Smooth muscle cell (in vitro differentiated cells): ENCODE results near the gene AHRR. TPM values are rescaled to one million over a fixed set of nuclear protein-coding genes. Genes with fewer than 3 reads are reported as not detected.

ENCODE experiments used
- DNase-seq: peaks from one replicate; lab custom pipeline; 2025; ENCODE audit not compliant: unreplicated experiment; lab: John Stamatoyannopoulos, UW
- H2AFZ ChIP-seq: fragments of 200-600 bp; sonication (generic); 2 replicates; pipeline ENCODE4 v1.6.0; 2016; ENCODE audit warnings: antibody characterized with exemption, low read depth, mild to moderate bottlenecking
- H3F3A ChIP-seq: fragments of 200-600 bp; sonication (generic); 2 replicates; pipeline ENCODE4 v1.6.0; 2017; ENCODE audit warnings: antibody characterized with exemption, low read depth
- H3K27ac ChIP-seq: fragments of 200-600 bp; sonication (generic); 2 replicates; pipeline ENCODE4 v1.5.1; 2016; ENCODE audit warnings: low read depth, mild to moderate bottlenecking
- H3K27me3 ChIP-seq: fragments of 200-600 bp; sonication (generic); 2 replicates; pipeline ENCODE4 v1.6.1; 2016; ENCODE audit warnings: low read depth, mild to moderate bottlenecking
- H3K36me3 ChIP-seq: fragments of 200-600 bp; sonication (generic); 2 replicates; pipeline ENCODE4 v1.5.1; 2016; ENCODE audit warnings: low read depth
- H3K4me1 ChIP-seq: fragments of 200-600 bp; sonication (generic); 2 replicates; pipeline ENCODE4 v1.5.1; 2016; ENCODE audit warnings: low read depth
- H3K4me2 ChIP-seq: fragments of 200-600 bp; sonication (generic); 2 replicates; pipeline ENCODE4 v1.6.0; 2016; ENCODE audit warnings: mild to moderate bottlenecking
- H3K4me3 ChIP-seq: fragments of 200-600 bp; sonication (generic); 2 replicates; pipeline ENCODE4 v1.5.1; 2016; ENCODE audit warnings: mild to moderate bottlenecking
- H3K79me2 ChIP-seq: fragments of 200-600 bp; sonication (generic); 2 replicates; pipeline ENCODE4 v1.6.0; 2016; ENCODE audit warnings: low read depth, mild to moderate bottlenecking
- H3K9ac ChIP-seq: fragments of 200-600 bp; sonication (generic); 2 replicates; pipeline ENCODE4 v1.6.0; 2016; ENCODE audit warnings: low read depth
- H3K9me3 ChIP-seq: fragments of 200-600 bp; sonication (generic); replicated peaks from 2 replicates; pipeline ENCODE4 v1.5.1; 2016; ENCODE audit warnings: low read depth
- H4K20me1 ChIP-seq: fragments of 200-600 bp; sonication (generic); 2 replicates; pipeline ENCODE4 v1.6.0; 2016; ENCODE audit warnings: low read depth
- CTCF ChIP-seq: fragments of 200-600 bp; sonication (generic); IDR thresholded peaks from 2 replicates; pipeline ENCODE4 v1.5.1; 2017; ENCODE audit warnings: borderline replicate concordance, mild to moderate bottlenecking, antibody characterized with exemption; ENCODE audit not compliant: insufficient read depth, poor library complexity, severe bottlenecking
- WGBS: methylation state at CpG from one replicate; pipeline ENCODE4 v1.1.7; 2016; ENCODE audit warnings: low lambda C conversion rate; 5-methylcytosine and 5-hydroxymethylcytosine counted together
- polyA plus RNA-seq: library from polyadenylated mRNA; unstranded; fragments of >200 nt; fragmentation: Nextera tagmentation; extraction: Ambion mirVana; gene quantifications from 2 replicates; pipeline ENCODE4 v1.2.1, GENCODE V29; 2016
- total RNA-seq: library from RNA; depleted of rRNA; stranded (reverse); fragments of >200 nt; gene quantifications from 2 replicates; pipeline ENCODE4 v1.2.3, GENCODE V29; 2014

AHRR gene
- total and polyA plus RNA-seq, 2 experiments from 2014 or later: 14.4 to 18.2 TPM

- Histone ChIP-seq H4K20me1 (no peaks in the 10 kb centered on the region), H3K27me3 (no peaks in the 10 kb centered on the region), H3K79me2 (no peaks in the 10 kb centered on the region), H3K9me3 (no peaks in the 10 kb centered on the region), H3F3A (no peaks in the 10 kb centered on the region), H3K4me1 (no peaks in the 10 kb centered on the region), H3K27ac (no peak overlapping the region), H3K4me3 (no peak overlapping the region), H3K9ac (no peak overlapping the region), H2AFZ (no peak overlapping the region), H3K4me2 (no peak overlapping the region), H3K36me3 (no peaks in the 10 kb centered on the region)
- WGBS: 59% methylated on average over 16 of the region's 18 CpGs
- DNase-seq: no peak
- TF ChIP-seq CTCF: peak; percentile 76
Observed at GRCh38 chr5:431001-431710, 109.6 kb downstream of the AHRR start.

- H3K27ac ChIP-seq: no peak overlapping the region
- H2AFZ ChIP-seq: no peak overlapping the region
- no peaks in the 10 kb centered on the region for H3K79me2 ChIP-seq
- DNase-seq: no peak
- H3K4me3 ChIP-seq: no peak overlapping the region
- 89% methylated on average over 4 of the region's 4 CpGs for WGBS
- H3K9me3 ChIP-seq: no peaks in the 10 kb centered on the region
- H3K4me2 ChIP-seq: no peak overlapping the region
- no peak for TF ChIP-seq CTCF
- no peaks in the 10 kb centered on the region for H3K4me1 ChIP-seq
- no peaks in the 10 kb centered on the region for H3K36me3 ChIP-seq
- no peaks in the 10 kb centered on the region for H3K27me3 ChIP-seq
- no peaks in the 10 kb centered on the region for H3F3A ChIP-seq
- no peaks in the 10 kb centered on the region for H4K20me1 ChIP-seq
- H3K9ac ChIP-seq: no peak overlapping the region
Observed at GRCh38 chr5:431711-432050, 110.2 kb downstream of the AHRR start.

- Histone ChIP-seq H3K27ac (no peak overlapping the region), H3K9me3 (no peaks in the 10 kb centered on the region), H4K20me1 (no peaks in the 10 kb centered on the region), H3K4me3 (no peak overlapping the region), H3K79me2 (no peaks in the 10 kb centered on the region), H3K4me1 (no peaks in the 10 kb centered on the region), H3K27me3 (no peaks in the 10 kb centered on the region), H3K9ac (no peak overlapping the region), H3K36me3 (no peaks in the 10 kb centered on the region), H3F3A (no peaks in the 10 kb centered on the region), H3K4me2 (no peak overlapping the region), H2AFZ (no peak overlapping the region)
- 93% methylated on average over 18 of the region's 18 CpGs for WGBS
- no peak for DNase-seq
- TF ChIP-seq CTCF: no peak
Observed at GRCh38 chr5:432201-432927, 110.8 kb downstream of the AHRR start.
